ENCODE measurements around the gene JPT1.
A peak's percentile ranks its signal among the peaks of the same experiment; 100 is the strongest.

JPT1 gene

DNA sequence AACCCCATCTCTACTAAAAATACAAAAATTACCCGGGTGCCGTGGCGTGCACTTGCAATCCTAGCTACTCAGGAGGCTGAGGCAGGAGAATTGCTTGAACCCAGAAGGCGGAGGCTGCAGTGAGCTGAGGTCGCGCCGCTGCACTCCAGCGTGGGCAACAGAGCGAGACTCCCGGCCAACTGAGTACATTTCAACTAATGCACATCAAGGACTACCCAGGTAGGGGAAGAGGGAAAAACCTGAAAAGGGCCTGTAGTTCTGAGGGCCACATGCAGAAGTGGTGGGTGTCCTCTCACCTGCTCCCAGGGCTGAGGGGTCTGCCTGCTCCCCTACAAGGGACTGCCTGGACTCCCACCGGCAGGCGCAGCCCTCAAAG lies 67.1 kb downstream of the JPT1 start (continued):
- TF ChIP-seq, protein P1, sequence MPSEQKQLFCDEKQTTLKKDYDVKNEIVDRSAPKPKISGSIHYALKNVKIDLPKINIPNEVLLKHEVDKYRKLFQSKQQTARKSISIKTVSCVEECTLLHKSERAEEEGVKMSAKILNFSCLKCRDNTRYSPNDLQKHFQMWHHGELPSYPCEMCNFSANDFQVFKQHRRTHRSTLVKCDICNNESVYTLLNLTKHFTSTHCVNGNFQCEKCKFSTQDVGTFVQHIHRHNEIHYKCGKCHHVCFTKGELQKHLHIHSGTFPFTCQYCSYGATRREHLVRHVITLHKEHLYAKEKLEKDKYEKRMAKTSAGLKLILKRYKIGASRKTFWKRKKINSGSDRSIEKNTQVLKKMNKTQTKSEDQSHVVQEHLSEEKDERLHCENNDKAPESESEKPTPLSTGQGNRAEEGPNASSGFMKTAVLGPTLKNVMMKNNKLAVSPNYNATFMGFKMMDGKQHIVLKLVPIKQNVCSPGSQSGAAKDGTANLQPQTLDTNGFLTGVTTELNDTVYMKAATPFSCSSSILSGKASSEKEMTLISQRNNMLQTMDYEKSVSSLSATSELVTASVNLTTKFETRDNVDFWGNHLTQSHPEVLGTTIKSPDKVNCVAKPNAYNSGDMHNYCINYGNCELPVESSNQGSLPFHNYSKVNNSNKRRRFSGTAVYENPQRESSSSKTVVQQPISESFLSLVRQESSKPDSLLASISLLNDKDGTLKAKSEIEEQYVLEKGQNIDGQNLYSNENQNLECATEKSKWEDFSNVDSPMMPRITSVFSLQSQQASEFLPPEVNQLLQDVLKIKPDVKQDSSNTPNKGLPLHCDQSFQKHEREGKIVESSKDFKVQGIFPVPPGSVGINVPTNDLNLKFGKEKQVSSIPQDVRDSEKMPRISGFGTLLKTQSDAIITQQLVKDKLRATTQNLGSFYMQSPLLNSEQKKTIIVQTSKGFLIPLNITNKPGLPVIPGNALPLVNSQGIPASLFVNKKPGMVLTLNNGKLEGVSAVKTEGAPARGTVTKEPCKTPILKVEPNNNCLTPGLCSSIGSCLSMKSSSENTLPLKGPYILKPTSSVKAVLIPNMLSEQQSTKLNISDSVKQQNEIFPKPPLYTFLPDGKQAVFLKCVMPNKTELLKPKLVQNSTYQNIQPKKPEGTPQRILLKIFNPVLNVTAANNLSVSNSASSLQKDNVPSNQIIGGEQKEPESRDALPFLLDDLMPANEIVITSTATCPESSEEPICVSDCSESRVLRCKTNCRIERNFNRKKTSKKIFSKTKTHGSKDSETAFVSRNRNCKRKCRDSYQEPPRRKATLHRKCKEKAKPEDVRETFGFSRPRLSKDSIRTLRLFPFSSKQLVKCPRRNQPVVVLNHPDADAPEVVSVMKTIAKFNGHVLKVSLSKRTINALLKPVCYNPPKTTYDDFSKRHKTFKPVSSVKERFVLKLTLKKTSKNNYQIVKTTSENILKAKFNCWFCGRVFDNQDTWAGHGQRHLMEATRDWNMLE (tag by site-specific recombination; conservative IDR thresholded peaks at IDR 0.05; ENCODE audit: low read depth): no peak
- TF ChIP-seq ZNF133 (tag by site-specific recombination; IDR thresholded peaks at IDR 0.05) (no peak), ZNF2 (tag by site-specific recombination; IDR thresholded peaks at IDR 0.05) (no peak)
- TF ChIP-seq, protein P2, sequence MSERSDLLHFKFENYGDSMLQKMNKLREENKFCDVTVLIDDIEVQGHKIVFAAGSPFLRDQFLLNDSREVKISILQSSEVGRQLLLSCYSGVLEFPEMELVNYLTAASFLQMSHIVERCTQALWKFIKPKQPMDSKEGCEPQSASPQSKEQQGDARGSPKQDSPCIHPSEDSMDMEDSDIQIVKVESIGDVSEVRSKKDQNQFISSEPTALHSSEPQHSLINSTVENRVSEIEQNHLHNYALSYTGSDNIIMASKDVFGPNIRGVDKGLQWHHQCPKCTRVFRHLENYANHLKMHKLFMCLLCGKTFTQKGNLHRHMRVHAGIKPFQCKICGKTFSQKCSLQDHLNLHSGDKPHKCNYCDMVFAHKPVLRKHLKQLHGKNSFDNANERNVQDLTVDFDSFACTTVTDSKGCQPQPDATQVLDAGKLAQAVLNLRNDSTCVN (tag by site-specific recombination; optimal IDR thresholded peaks at IDR 0.05): no peak
- TF ChIP-seq, protein P3, sequence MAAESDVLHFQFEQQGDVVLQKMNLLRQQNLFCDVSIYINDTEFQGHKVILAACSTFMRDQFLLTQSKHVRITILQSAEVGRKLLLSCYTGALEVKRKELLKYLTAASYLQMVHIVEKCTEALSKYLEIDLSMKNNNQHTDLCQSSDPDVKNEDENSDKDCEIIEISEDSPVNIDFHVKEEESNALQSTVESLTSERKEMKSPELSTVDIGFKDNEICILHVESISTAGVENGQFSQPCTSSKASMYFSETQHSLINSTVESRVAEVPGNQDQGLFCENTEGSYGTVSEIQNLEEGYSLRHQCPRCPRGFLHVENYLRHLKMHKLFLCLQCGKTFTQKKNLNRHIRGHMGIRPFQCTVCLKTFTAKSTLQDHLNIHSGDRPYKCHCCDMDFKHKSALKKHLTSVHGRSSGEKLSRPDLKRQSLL (tag by site-specific recombination; IDR thresholded peaks at IDR 0.05): no peak

DNA sequence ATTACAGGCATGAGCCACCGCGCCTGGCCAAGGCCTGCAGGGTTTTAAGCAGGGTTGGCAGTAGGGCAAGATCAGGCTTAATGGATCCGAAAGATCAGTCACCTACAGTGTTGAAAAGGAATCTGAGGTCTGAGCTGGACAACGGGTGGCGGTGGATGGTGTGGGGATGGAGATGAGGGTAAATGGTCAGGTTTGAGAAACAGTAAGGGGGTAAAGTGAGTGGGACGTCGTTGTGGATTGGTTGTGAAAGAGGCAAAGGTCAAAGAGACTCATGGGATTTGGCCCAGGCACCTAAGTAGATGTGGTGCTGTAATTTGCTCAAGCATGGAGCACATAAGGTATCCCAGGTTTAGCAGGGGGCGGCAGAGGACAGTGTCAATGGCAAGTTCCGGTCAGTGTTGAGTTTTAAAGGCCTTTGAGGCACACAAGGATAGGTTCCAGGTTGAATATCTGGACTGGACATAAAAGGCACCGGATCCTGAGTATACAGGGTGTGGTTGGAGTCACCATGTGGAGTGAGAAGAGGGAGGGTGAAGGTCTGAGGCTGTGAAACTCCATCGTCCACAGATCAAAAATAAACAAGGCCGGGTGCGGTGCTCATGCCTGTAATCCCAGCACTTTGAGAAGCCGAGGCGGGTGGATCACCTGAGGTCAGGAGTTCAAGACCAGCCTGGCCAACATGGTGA lies 67.7 kb downstream of the JPT1 start:
- H3K36me3 ChIP-seq (ENCODE audit: control insufficient read depth in 2 of 2, insufficient read depth in 1 of 2, low read length in 2 of 2): no peaks in the 10 kb centered on the region
- TF ChIP-seq, protein P4, sequence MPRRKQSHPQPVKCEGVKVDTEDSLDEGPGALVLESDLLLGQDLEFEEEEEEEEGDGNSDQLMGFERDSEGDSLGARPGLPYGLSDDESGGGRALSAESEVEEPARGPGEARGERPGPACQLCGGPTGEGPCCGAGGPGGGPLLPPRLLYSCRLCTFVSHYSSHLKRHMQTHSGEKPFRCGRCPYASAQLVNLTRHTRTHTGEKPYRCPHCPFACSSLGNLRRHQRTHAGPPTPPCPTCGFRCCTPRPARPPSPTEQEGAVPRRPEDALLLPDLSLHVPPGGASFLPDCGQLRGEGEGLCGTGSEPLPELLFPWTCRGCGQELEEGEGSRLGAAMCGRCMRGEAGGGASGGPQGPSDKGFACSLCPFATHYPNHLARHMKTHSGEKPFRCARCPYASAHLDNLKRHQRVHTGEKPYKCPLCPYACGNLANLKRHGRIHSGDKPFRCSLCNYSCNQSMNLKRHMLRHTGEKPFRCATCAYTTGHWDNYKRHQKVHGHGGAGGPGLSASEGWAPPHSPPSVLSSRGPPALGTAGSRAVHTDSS (tag by site-specific recombination; IDR thresholded peaks at IDR 0.05): no peak
- no peak for TF ChIP-seq ZNF350 (tag by site-specific recombination; IDR thresholded peaks at IDR 0.05)
- peak; percentile 83 for TF ChIP-seq KLF1 (tag by site-specific recombination; IDR thresholded peaks at IDR 0.05)
- TF ChIP-seq, protein P3 (tag by site-specific recombination; IDR thresholded peaks at IDR 0.05): no peak
- no peak for TF ChIP-seq OSR2 (tag by site-specific recombination; IDR thresholded peaks at IDR 0.05)
- H3K27ac ChIP-seq (ENCODE audit: extremely low read depth, low read depth, low read length): no peak overlapping the region
- POLR2A ChIA-PET: interaction anchor here (0.6 kb wide), 1 partner anchor 24 kb away, joined by 3 read pairs; no protein-coding TSS in a partner anchor
- no peak overlapping the region for H3K4me3 ChIP-seq (ENCODE audit: low read depth, low read length)
- CTCF ChIA-PET: interaction anchor here (2.1 kb wide), 1 partner anchor 125 kb away, joined by 7 read pairs; no protein-coding TSS in a partner anchor
- H3K4me1 ChIP-seq (ENCODE audit: control insufficient read depth, insufficient read depth, low read length): 0 out of 2 replicates have a peak, but pooled peaks cover 2% of the 10 kb centered on the region
- no peaks in the 10 kb centered on the region for H3K9me3 ChIP-seq (ENCODE audit: control insufficient read depth, insufficient read depth, low read depth, low read length)

Data from HEK293 (cell line).